DOHH2 (cell line): ENCODE measurements around the gene FAM78A.

Experiments
- EZH2phosphoT487 ChIP-seq: fragments of 200-600 bp; sonication (generic); IDR thresholded peaks from 2 replicates; pipeline ENCODE4 v1.6.1; 2017; ENCODE audit warnings: borderline replicate concordance, mild to moderate bottlenecking, antibody characterized with exemption, low read length, moderate library complexity, mixed read lengths
- TF ChIP-seq, protein P1 (sequence below): fragments of 200-600 bp; sonication (generic); IDR thresholded peaks from one replicate; pipeline ENCODE4 v1.5.1; 2014; ENCODE audit warnings: antibody characterized with exemption, mild to moderate bottlenecking, low read depth, low read length; ENCODE audit not compliant: poor library complexity, severe bottlenecking

DNA sequence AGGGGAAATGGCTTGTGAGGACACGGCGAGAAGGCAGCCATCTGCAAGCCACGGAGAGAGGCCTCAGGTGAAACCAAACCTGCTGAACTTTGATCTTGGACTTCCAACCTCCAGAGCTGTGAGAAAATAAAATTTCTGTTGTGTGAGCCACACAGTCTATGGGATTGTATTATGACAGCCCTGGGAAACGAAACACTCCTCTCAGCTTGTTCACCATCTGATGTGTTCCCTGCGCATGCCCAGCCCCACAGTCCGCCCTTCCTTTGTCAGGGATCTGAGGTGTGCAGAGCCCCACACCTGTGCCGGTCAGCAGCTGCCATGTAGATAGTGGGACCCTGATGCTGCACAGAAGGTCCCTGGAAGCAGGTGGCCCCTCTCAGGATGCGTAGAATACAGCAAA lies 47.3 kb upstream of the FAM78A start:
- TF ChIP-seq, protein P1, sequence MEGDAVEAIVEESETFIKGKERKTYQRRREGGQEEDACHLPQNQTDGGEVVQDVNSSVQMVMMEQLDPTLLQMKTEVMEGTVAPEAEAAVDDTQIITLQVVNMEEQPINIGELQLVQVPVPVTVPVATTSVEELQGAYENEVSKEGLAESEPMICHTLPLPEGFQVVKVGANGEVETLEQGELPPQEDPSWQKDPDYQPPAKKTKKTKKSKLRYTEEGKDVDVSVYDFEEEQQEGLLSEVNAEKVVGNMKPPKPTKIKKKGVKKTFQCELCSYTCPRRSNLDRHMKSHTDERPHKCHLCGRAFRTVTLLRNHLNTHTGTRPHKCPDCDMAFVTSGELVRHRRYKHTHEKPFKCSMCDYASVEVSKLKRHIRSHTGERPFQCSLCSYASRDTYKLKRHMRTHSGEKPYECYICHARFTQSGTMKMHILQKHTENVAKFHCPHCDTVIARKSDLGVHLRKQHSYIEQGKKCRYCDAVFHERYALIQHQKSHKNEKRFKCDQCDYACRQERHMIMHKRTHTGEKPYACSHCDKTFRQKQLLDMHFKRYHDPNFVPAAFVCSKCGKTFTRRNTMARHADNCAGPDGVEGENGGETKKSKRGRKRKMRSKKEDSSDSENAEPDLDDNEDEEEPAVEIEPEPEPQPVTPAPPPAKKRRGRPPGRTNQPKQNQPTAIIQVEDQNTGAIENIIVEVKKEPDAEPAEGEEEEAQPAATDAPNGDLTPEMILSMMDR: no peak
- TF ChIP-seq EZH2phosphoT487: no peak
